DND-41 (cell line): ENCODE results near the gene DLG1.

Source experiments
- ATAC-seq: fragments of 200-7000 bp; cut with Tn5 transposase; 3 replicates; pipeline ENCODE4 v1.9.1; 2021; ENCODE audit warnings: low read depth; ENCODE audit not compliant: insufficient read depth
- DNase-seq: peaks from one replicate; pipeline ENCODE4 v3.0.0-alpha.2; 2020
- H2AFZ ChIP-seq: 2 replicates; pipeline ENCODE4 v1.6.0; 2012; ENCODE audit warnings: low read depth, low read length
- H3K27ac ChIP-seq: 2 replicates; pipeline ENCODE4 v1.5.1; 2012; ENCODE audit warnings: low read length, inconsistent platforms
- H3K27me3 ChIP-seq: fragments of 200-600 bp; sonication (generic); 2 replicates; pipeline ENCODE4 v1.6.0; 2012; ENCODE audit warnings: low read length, mild to moderate bottlenecking, inconsistent platforms; ENCODE audit not compliant: insufficient read depth, poor library complexity
- H3K36me3 ChIP-seq: 2 replicates; pipeline ENCODE4 v1.5.1; 2012; ENCODE audit warnings: low read length, inconsistent platforms; ENCODE audit not compliant: insufficient read depth
- H3K4me1 ChIP-seq: 2 replicates; pipeline ENCODE4 v1.5.1; 2012; ENCODE audit warnings: mild to moderate bottlenecking, low read length; ENCODE audit not compliant: insufficient read depth
- H3K4me2 ChIP-seq: 2 replicates; pipeline ENCODE4 v1.6.0; 2012; ENCODE audit warnings: mild to moderate bottlenecking, moderate library complexity, low read length, inconsistent platforms; ENCODE audit not compliant: insufficient read depth
- H3K4me3 ChIP-seq, 2 experiments: fragments of 200-600 bp in 1 of 2; shearing (Covaris generic) in 1 of 2; 2 replicates each; pipeline ENCODE4 v1.5.1; 2012 to 2016; ENCODE audit warnings: inconsistent platforms in 2 of 2, low read length in 2 of 2, mild to moderate bottlenecking in 2 of 2, low read depth in 1 of 2, moderate library complexity in 1 of 2
- H3K79me2 ChIP-seq: 2 replicates; pipeline ENCODE4 v1.6.0; 2012; ENCODE audit warnings: low read length, inconsistent platforms; ENCODE audit not compliant: insufficient read depth
- H3K9ac ChIP-seq: 2 replicates; pipeline ENCODE4 v1.6.0; 2012; ENCODE audit warnings: low read depth, mild to moderate bottlenecking, inconsistent platforms, low read length, moderate library complexity
- H3K9me3 ChIP-seq: 2 replicates; pipeline ENCODE4 v1.5.1; 2012; ENCODE audit warnings: low read length, moderate library complexity, mild to moderate bottlenecking, inconsistent platforms; ENCODE audit not compliant: insufficient read depth, severe bottlenecking
- H4K20me1 ChIP-seq: 2 replicates; pipeline ENCODE4 v1.6.0; 2012; ENCODE audit warnings: low read length; ENCODE audit not compliant: insufficient read depth
- CTCF ChIP-seq: IDR thresholded peaks from 2 replicates; pipeline ENCODE4 v1.5.1; 2012; ENCODE audit warnings: borderline replicate concordance, low read length, moderate library complexity, mild to moderate bottlenecking; ENCODE audit not compliant: poor library complexity, severe bottlenecking; ENCODE audit errors: extremely low read depth
- EZH2 ChIP-seq: IDR thresholded peaks from 3 replicates; pipeline ENCODE4 v1.6.1; 2012; ENCODE audit warnings: borderline replicate concordance, low read depth, mild to moderate bottlenecking, moderate library complexity, low read length, inconsistent platforms; ENCODE audit not compliant: severe bottlenecking

DLG1 gene

GRCh38 chr3:197132916-197133530 is 165.4 kb downstream of the DLG1 start:
- DNase-seq: no peak
- H3K36me3 ChIP-seq: peaks cover 66% of the 10 kb centered on the region
- H3K79me2 ChIP-seq: no peaks in the 10 kb centered on the region
- peaks cover 8% of the 10 kb centered on the region for H3K9me3 ChIP-seq
- TF ChIP-seq EZH2 (no peak), CTCF (no peak)
- H3K4me2 ChIP-seq: no peak overlapping the region
- ATAC-seq: no peak
- no peaks in the 10 kb centered on the region for H3K4me1 ChIP-seq
- no peaks in the 10 kb centered on the region for H4K20me1 ChIP-seq
- no peak overlapping the region for H2AFZ ChIP-seq
- H3K4me3 ChIP-seq: no peak overlapping the region
- no peak overlapping the region for H3K27ac ChIP-seq
- no peak overlapping the region for H3K9ac ChIP-seq
- H3K27me3 ChIP-seq: no peaks in the 10 kb centered on the region

- H3K9me3 ChIP-seq: no peaks in the 10 kb centered on the region
- TF ChIP-seq CTCF (no peak), EZH2 (no peak)
- H3K4me2 ChIP-seq: no peak overlapping the region
- ATAC-seq (no peak), DNase-seq (no peak)
- no peak overlapping the region for H3K4me3 ChIP-seq
- H4K20me1 ChIP-seq: no peaks in the 10 kb centered on the region
- H3K4me1 ChIP-seq: no peaks in the 10 kb centered on the region
- no peaks in the 10 kb centered on the region for H3K79me2 ChIP-seq
- no peak overlapping the region for H2AFZ ChIP-seq
- H3K36me3 ChIP-seq: peaks cover 25% of the 10 kb centered on the region
- H3K27ac ChIP-seq: no peak overlapping the region
- no peaks in the 10 kb centered on the region for H3K27me3 ChIP-seq
- H3K9ac ChIP-seq: no peak overlapping the region
These were observed 172.8 kb downstream of the DLG1 start for GRCh38 chr3:197125636-197126035.

GRCh38 chr3:197124713-197125112 is 173.7 kb downstream of the DLG1 start:
- H3K4me3 ChIP-seq: no peak overlapping the region
- H3K4me1 ChIP-seq: no peaks in the 10 kb centered on the region
- TF ChIP-seq EZH2 (no peak), CTCF (no peak)
- no peak overlapping the region for H3K4me2 ChIP-seq
- no peak for ATAC-seq
- no peaks in the 10 kb centered on the region for H3K27me3 ChIP-seq
- H4K20me1 ChIP-seq: no peaks in the 10 kb centered on the region
- H3K36me3 ChIP-seq: peaks cover 25% of the 10 kb centered on the region
- no peak overlapping the region for H3K9ac ChIP-seq
- H2AFZ ChIP-seq: no peak overlapping the region
- H3K9me3 ChIP-seq: no peaks in the 10 kb centered on the region
- no peaks in the 10 kb centered on the region for H3K79me2 ChIP-seq
- no peak for DNase-seq
- H3K27ac ChIP-seq: no peak overlapping the region
